C4-2B (cell line): ENCODE data around the gene SHISAL1.

Experiments used
- H3K27ac ChIP-seq: fragments of 450-650 bp; 2 replicates; pipeline ENCODE4 v1.5.1; 2017
- ZFX ChIP-seq: fragments of 450-650 bp; IDR thresholded peaks from 2 replicates; pipeline ENCODE4 v1.6.1; 2017
- TF ChIP-seq, protein P1 (sequence below): fragments of 450-650 bp; conservative IDR thresholded peaks from 2 replicates; pipeline ENCODE4 v1.5.1; 2017; ENCODE audit warnings: mild to moderate bottlenecking

Gene SHISAL1

GRCh38 chr22:44335903-44336803 lies 23.4 kb upstream of the SHISAL1 start:
- no peak overlapping the region for H3K27ac ChIP-seq

DNA sequence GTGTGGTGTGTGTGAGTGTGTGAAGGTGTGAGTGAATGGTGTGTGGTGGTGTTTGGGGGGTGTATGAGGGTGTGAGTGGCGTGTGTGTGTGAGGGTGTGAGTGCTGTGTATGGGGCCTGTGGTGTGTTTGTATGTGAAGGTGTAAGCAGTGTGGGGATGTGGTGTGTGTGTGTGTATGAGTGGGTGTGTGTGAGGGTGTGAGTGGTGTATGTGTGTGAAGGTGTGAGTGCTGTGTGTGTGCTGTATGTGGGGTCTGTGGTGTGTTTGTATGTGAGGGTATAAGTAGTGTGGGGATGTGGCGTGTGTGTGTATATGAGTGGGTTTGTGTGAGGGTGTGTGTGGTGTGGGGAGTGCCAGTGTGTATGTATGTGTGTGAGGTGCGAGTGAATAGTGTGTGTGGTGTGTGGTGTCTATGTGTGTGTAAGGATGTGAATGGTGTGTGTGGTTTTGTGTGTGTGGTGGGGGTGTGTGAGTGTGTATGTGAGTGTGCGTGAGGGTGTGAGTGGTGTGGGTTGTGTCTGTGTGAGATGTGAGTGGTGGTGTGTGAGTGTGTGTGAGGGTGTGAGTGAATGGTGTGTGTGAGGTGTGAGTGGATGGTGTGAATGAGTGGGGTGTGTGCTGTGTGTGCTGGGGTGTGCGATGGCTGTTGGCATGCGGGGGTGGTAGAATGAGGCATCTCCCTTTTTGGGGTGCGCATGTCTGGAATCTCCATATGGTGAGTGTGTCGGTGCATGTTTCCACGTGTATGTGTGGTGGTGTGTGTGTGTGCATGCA lies 22.5 kb upstream of the SHISAL1 start:
- TF ChIP-seq ZFX = no peak
- TF ChIP-seq, protein P1, sequence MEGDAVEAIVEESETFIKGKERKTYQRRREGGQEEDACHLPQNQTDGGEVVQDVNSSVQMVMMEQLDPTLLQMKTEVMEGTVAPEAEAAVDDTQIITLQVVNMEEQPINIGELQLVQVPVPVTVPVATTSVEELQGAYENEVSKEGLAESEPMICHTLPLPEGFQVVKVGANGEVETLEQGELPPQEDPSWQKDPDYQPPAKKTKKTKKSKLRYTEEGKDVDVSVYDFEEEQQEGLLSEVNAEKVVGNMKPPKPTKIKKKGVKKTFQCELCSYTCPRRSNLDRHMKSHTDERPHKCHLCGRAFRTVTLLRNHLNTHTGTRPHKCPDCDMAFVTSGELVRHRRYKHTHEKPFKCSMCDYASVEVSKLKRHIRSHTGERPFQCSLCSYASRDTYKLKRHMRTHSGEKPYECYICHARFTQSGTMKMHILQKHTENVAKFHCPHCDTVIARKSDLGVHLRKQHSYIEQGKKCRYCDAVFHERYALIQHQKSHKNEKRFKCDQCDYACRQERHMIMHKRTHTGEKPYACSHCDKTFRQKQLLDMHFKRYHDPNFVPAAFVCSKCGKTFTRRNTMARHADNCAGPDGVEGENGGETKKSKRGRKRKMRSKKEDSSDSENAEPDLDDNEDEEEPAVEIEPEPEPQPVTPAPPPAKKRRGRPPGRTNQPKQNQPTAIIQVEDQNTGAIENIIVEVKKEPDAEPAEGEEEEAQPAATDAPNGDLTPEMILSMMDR = no peak
- no peak overlapping the region for H3K27ac ChIP-seq

More at GRCh38 chr22:44335903-44336803, 23.4 kb upstream of the SHISAL1 start:
- TF ChIP-seq, protein P1 = no peak
- no peak for TF ChIP-seq ZFX

- no peak for TF ChIP-seq ZFX
- TF ChIP-seq, protein P1 = no peak
- H3K27ac ChIP-seq = no peak overlapping the region
Observed at GRCh38 chr22:44333847-44334635, 21.3 kb upstream of the SHISAL1 start.

- H3K27ac ChIP-seq = no peak overlapping the region
- TF ChIP-seq, protein P1 = no peak
- TF ChIP-seq ZFX = no peak
Observed at GRCh38 chr22:44332946-44333345, 20.2 kb upstream of the SHISAL1 start.

GRCh38 chr22:44331881-44332714 lies 19.3 kb upstream of the SHISAL1 start:
- no peak for TF ChIP-seq ZFX
- H3K27ac ChIP-seq = no peak overlapping the region

GRCh38 chr22:44330744-44331660 lies 18.3 kb upstream of the SHISAL1 start:
- TF ChIP-seq ZFX = no peak
- TF ChIP-seq, protein P1 = no peak
- no peak overlapping the region for H3K27ac ChIP-seq
